ENCODE results near the gene SLC25A19. TPM values are rescaled to one million over a fixed set of nuclear protein-coding genes. Genes with fewer than 3 reads are reported as not detected.
A peak's percentile ranks its signal among the peaks of the same experiment; 100 is the strongest.

Gene SLC25A19
- total and polyA plus RNA-seq, 2 donors (not counting 1 experiment from before 2014, with no cell fraction given), result 36.8 to 46.4 TPM

GRCh38 chr17:75315541-75316243, 26.5 kb upstream of the SLC25A19 start:
- peak overlapping the region; percentile 29 for H3K4me3 Mint-ChIP-seq
- WGBS (ENCODE audit: insufficient coverage), result 84% methylated on average over 14 of the region's 19 CpGs
- Histone ChIP-seq H3K4me3 (ENCODE audit: control extremely low read depth in 1 of 5, extremely low read depth in 1 of 5, insufficient read depth in 1 of 5, low read depth in 2 of 5, low read length in 4 of 5) (no peak overlapping the region), H3K9me3 (ENCODE audit: control extremely low read depth in 1 of 3, control insufficient read depth in 2 of 3, insufficient read depth in 1 of 3, low read length in 2 of 3) (no peaks in the 10 kb centered on the region), H3K4me2 (replicated peaks; ENCODE audit: low read depth, low read length, poor library complexity, severe bottlenecking) (no peak overlapping the region), H3K27ac (ENCODE audit: low read length in 2 of 2) (peak overlapping the region; percentile 18 to 81), H3K9ac (ENCODE audit: low read length) (no peak overlapping the region), H3K79me2 (ENCODE audit: control insufficient read depth, insufficient read depth, low read length) (peaks cover 81% of the 10 kb centered on the region), H4K20me1 (ENCODE audit: control insufficient read depth, insufficient read depth, low read length, poor library complexity, severe bottlenecking) (no peaks in the 10 kb centered on the region), H2AFZ (ENCODE audit: insufficient read depth, low read depth, low read length, poor library complexity, severe bottlenecking) (no peak overlapping the region), H3K4me1 (ENCODE audit: control insufficient read depth in 2 of 2, insufficient read depth in 2 of 2, low read length in 2 of 2) (peaks cover 31 to 79% of the 10 kb centered on the region in 2 donors), H3K36me3 (replicated peaks in 1 of 2; ENCODE audit: control extremely low read depth in 1 of 2, control insufficient read depth in 1 of 2, extremely low read depth in 1 of 2, insufficient read depth in 2 of 2, low read length in 1 of 2) (peaks cover 7 to 28% of the 10 kb centered on the region in 2 experiments), H3K27me3 (replicated peaks in 1 of 4; ENCODE audit: control extremely low read depth in 1 of 4, control insufficient read depth in 3 of 4, insufficient read depth in 4 of 4, low read length in 3 of 4) (no peaks in the 10 kb centered on the region)
- no peaks in the 10 kb centered on the region for H3K9me3 Mint-ChIP-seq (ENCODE audit: insufficient read depth)
- CTCF ChIA-PET, result interaction anchor here (1.1 to 15.8 kb wide), 7 partner anchors 11 to 97 kb away, joined by 3 to 264 read pairs (median 8); partner anchors contain the start of gene SLC25A19
- DNase-seq, result no peak
- peaks cover 58% of the 10 kb centered on the region for H3K4me1 Mint-ChIP-seq
- H3K27ac Mint-ChIP-seq, result peak overlapping the region; percentile 89
- ATAC-seq (ENCODE audit: low read depth), result no peak
- H3K27me3 Mint-ChIP-seq, result no peaks in the 10 kb centered on the region
- POLR2A ChIA-PET, result interaction anchor here (1.4 to 3.8 kb wide), 3 partner anchors 19 to 29 kb away, joined by 5 to 33 read pairs (median 25); partner anchors contain the start of gene SLC25A19
- TF ChIP-seq CTCF (IDR thresholded peaks at IDR 0.05) (no peak), EZH2 (IDR thresholded peaks at IDR 0.05; ENCODE audit: borderline replicate concordance, insufficient read depth, low read depth, low read length, poor library complexity, severe bottlenecking) (no peak)
- intact Hi-C loops (cut with micrococcal nuclease), result no loop called here

Measured in B cell (primary cell).